Measurements from ENCODE around the gene DNAH2. TPM values are rescaled to one million over a fixed set of nuclear protein-coding genes. Genes with fewer than 3 reads are reported as not detected.

The DNAH2 gene
- total RNA-seq, 6 donors from 2014 or later: 0.66 to 34.6 (median 6.0) TPM

DNA sequence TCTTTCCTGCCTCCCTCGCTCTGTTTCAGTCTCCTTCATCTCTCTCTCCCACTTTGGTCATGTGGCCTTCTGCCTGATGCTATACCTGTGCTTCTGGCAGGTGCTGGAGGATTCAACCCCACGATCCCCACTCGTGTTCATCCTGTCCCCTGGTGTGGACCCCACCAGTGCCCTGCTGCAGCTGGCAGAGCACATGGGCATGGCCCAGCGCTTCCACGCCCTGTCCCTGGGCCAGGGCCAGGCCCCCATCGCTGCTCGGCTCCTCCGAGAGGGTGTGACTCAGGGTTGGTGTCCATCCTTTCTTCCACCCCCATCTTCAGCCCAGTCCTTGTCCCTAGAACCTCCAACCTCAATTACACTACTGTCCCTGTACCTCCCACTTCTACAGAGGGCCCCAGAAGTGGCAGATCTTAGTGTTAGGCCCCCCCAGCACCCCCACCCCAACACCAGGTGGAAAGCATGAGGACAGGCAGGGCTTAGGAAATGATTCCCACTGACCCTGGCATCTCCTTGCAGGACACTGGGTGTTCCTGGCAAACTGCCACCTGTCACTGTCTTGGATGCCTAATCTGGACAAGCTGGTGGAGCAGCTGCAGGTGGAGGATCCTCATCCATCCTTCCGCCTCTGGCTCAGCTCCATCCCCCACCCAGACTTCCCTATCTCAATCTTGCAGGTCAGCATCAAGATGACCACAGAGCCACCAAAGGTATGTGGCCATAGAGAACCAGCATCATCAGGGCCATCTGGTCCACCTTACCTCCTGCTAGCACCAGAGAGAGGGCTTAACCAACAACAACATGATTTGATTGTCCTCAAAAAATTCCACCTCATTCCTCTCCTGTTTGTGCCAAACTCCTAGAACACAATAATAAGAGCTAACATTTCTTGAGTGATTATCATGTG, 106.7 kb downstream of the DNAH2 start:
- H3K4me3 ChIP-seq: no peak overlapping the region
- no peaks in the 10 kb centered on the region for H3K4me1 ChIP-seq
- no peaks in the 10 kb centered on the region for H3K36me3 ChIP-seq
- DNase-seq: peak in 1 of 2 donors; percentile 52
- WGBS, 2 donors: 80 to 92% methylated on average over 8 to 9 of the region's 9 CpGs
- no peak for ATAC-seq (ENCODE audit: low FRiP score in 2 of 2)
- TF ChIP-seq EP300 (IDR thresholded peaks at IDR 0.05): no peak
- TF ChIP-seq POLR2AphosphoS5 (IDR thresholded peaks at IDR 0.05): no peak
- TF ChIP-seq POLR2A (IDR thresholded peaks at IDR 0.05): no peak
- TF ChIP-seq, protein P1, sequence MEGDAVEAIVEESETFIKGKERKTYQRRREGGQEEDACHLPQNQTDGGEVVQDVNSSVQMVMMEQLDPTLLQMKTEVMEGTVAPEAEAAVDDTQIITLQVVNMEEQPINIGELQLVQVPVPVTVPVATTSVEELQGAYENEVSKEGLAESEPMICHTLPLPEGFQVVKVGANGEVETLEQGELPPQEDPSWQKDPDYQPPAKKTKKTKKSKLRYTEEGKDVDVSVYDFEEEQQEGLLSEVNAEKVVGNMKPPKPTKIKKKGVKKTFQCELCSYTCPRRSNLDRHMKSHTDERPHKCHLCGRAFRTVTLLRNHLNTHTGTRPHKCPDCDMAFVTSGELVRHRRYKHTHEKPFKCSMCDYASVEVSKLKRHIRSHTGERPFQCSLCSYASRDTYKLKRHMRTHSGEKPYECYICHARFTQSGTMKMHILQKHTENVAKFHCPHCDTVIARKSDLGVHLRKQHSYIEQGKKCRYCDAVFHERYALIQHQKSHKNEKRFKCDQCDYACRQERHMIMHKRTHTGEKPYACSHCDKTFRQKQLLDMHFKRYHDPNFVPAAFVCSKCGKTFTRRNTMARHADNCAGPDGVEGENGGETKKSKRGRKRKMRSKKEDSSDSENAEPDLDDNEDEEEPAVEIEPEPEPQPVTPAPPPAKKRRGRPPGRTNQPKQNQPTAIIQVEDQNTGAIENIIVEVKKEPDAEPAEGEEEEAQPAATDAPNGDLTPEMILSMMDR (IDR thresholded peaks at IDR 0.05): no peak
- H3K9me3 ChIP-seq: no peaks in the 10 kb centered on the region
- no peaks in the 10 kb centered on the region for H3K27me3 ChIP-seq
- H3K27ac ChIP-seq: no peak overlapping the region

DNA sequence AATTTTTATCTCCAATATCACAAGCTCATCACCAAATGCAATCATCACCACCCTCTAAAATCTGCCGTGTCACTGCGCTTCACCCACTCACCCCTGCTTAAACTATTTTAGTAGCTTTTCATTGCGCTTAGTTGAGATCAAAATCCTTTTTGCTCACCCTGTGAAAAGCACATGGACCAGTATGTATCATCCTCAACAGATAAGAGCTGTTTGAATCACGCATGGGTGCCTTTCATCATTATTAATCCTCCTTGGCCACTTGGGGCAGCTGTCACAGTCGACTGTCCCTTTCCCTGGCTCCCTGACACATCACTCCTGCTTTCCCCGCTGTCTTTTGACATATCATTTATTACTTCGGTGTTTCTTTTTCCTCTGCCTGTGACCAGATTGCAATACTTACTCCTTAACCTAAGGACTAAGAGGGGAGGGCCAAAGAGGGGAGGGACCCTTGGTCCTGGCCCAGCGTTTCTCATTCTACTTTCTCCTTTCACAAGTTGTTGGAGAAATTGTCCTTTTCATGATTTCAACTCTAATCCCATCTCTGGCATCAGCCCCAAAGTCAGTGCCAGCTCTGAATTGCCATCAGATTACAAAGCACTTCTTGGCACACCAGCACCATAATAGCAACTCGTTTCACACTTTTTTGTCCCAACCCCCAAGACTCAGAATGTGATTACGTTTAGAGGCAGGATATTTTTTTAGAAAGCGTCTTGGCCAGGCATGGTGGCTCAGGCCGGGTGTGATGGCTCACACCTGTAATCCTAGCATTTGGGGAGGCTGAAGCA, 107.9 kb downstream of the DNAH2 start:
- H3K9me3 ChIP-seq: no peaks in the 10 kb centered on the region
- no peaks in the 10 kb centered on the region for H3K36me3 ChIP-seq
- H3K27me3 ChIP-seq: no peaks in the 10 kb centered on the region
- ATAC-seq (ENCODE audit: low FRiP score in 2 of 2): no peak
- no peak overlapping the region for H3K4me3 ChIP-seq
- no peak overlapping the region for H3K27ac ChIP-seq
- no peak for TF ChIP-seq EP300 (IDR thresholded peaks at IDR 0.05)
- TF ChIP-seq, protein P1 (IDR thresholded peaks at IDR 0.05): peak in 1 of 6 experiments; percentile 8
- 41 to 45% methylated on average over 12 of the region's 12 CpGs for WGBS, 2 donors
- H3K4me1 ChIP-seq: no peaks in the 10 kb centered on the region
- no peak for DNase-seq

DNA sequence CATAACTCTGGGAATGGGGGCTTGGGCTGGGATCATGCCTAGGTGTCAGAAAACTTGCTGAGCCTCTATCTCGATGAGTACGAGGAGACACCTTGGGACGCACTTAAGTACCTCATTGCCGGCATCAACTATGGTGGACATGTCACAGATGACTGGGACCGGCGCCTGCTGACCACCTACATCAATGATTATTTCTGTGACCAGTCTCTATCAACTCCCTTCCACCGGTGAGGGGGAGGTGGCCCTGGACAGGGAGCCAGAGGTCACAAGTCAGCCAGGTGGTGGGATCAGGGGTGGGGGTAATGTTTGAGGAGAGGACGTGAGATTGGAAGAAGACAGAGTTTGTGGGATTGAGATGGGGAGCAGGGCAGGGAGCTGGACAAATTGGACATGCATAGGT, 113.1 kb downstream of the DNAH2 start:
- 89 to 94% methylated on average over 8 of the region's 8 CpGs for WGBS, 2 donors
- TF ChIP-seq EP300 (IDR thresholded peaks at IDR 0.05) (no peak), POLR2A (IDR thresholded peaks at IDR 0.05) (no peak), POLR2AphosphoS5 (IDR thresholded peaks at IDR 0.05) (no peak)
- H3K27ac ChIP-seq: no peak overlapping the region
- H3K27me3 ChIP-seq: no peaks in the 10 kb centered on the region
- DNase-seq (no peak), ATAC-seq (ENCODE audit: low FRiP score in 2 of 2) (no peak)
- H3K36me3 ChIP-seq: no peaks in the 10 kb centered on the region
- H3K4me3 ChIP-seq: no peak overlapping the region
- no peaks in the 10 kb centered on the region for H3K9me3 ChIP-seq
- H3K4me1 ChIP-seq: peaks cover 0 to 7% (median 6%) of the 10 kb centered on the region in 4 donors

DNA sequence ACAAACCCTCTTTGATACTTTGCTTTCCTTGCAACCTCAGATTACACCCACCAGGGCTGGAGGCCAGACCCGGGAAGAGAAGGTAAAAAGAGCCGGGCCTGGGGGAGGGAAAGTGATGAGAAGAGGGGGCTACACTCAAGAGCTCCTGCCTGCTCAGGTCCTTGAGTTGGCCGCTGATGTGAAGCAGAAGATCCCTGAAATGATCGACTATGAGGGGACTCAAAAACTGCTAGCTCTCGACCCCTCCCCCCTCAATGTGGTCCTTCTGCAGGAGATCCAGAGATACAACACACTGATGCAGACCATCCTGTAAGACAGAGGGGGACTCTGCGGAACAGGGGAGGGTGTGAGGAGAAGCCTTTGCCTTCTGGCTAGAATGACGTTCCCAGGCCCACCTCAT, 113.7 kb downstream of the DNAH2 start:
- no peak overlapping the region for H3K4me3 ChIP-seq
- peaks cover under 1 to 13% (median 9%) of the 10 kb centered on the region in 4 donors for H3K4me1 ChIP-seq
- TF ChIP-seq, protein P1 (IDR thresholded peaks at IDR 0.05): no peak
- TF ChIP-seq POLR2A (IDR thresholded peaks at IDR 0.05) (no peak), EP300 (IDR thresholded peaks at IDR 0.05) (no peak), POLR2AphosphoS5 (IDR thresholded peaks at IDR 0.05) (no peak)
- ATAC-seq (ENCODE audit: low FRiP score in 2 of 2) (no peak), DNase-seq (no peak)
- 74 to 79% methylated on average over 7 of the region's 7 CpGs for WGBS, 2 donors
- H3K27ac ChIP-seq: no peak overlapping the region
- H3K9me3 ChIP-seq: no peaks in the 10 kb centered on the region
- H3K27me3 ChIP-seq: no peaks in the 10 kb centered on the region
- no peaks in the 10 kb centered on the region for H3K36me3 ChIP-seq

DNA sequence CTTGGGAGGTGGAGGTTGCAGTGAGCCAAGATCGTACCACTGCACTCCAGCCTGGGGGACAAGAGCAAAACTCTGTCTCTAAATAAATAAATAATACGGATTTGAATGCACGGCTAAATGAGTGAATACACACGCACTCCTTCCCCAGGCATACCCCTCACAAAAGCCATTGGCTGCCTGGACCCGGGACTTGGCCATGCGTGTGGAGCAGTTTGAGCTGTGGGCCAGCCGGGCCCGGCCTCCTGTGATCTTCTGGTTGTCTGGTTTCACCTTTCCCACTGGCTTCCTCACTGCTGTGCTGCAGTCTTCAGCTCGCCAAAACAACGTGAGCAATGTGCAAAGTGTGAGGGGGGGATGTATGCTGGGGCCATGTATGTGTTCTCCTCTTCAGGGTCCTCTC, 114.9 kb downstream of the DNAH2 start:
- Histone ChIP-seq H3K27ac (no peak overlapping the region), H3K27me3 (no peaks in the 10 kb centered on the region), H3K9me3 (no peaks in the 10 kb centered on the region), H3K4me3 (no peak overlapping the region), H3K4me1 (peaks cover 12 to 24% (median 21%) of the 10 kb centered on the region in 4 donors), H3K36me3 (no peaks in the 10 kb centered on the region)
- WGBS, 2 donors: 90 to 93% methylated on average over 10 of the region's 10 CpGs
- ATAC-seq (ENCODE audit: low FRiP score in 2 of 2): no peak
- TF ChIP-seq POLR2A (IDR thresholded peaks at IDR 0.05): no peak
- TF ChIP-seq POLR2AphosphoS5 (IDR thresholded peaks at IDR 0.05): no peak
- no peak for TF ChIP-seq EP300 (IDR thresholded peaks at IDR 0.05)
- TF ChIP-seq, protein P1 (IDR thresholded peaks at IDR 0.05): no peak
- peak in 1 of 2 donors; percentile 62 for DNase-seq

Measured in upper lobe of left lung (tissue), 6 donors.